ENCODE data around the gene CTSW.

Gene CTSW

GRCh38 chr11:65932558-65932919 lies 52.9 kb downstream of the CTSW start:
- no peaks in the 10 kb centered on the region for H3K9me3 Mint-ChIP-seq (ENCODE audit: low read depth)
- peaks cover 33% of the 10 kb centered on the region for H3K4me1 Mint-ChIP-seq (ENCODE audit: low read depth)
- H3K36me3 Mint-ChIP-seq: no peaks in the 10 kb centered on the region
- no peak overlapping the region for H3K4me3 Mint-ChIP-seq
- no peaks in the 10 kb centered on the region for H3K27me3 Mint-ChIP-seq
- H3K27ac Mint-ChIP-seq: no peak overlapping the region

Data from activated naive CD8-positive, alpha-beta T cell (primary cell).